Astrocyte (in vitro differentiated cells and primary cell): ENCODE measurements around the gene SMARCC2. TPM values are rescaled to one million over a fixed set of nuclear protein-coding genes. Genes with fewer than 3 reads are reported as not detected.

Experiments
- DNase-seq: peaks from one replicate; pipeline ENCODE4 v3.0.0-alpha.2; 2010; ENCODE audit warnings: low read depth
- FAIRE-seq: peaks from 2 replicates; lab custom pipeline; 2011; peaks lifted over from hg19 to GRCh38; lab: Jason Lieb, UNC
- H2AFZ ChIP-seq: 2 replicates; pipeline ENCODE4 v1.6.0; 2012; ENCODE audit warnings: low read depth, low read length, inconsistent platforms
- H3K27ac ChIP-seq: 2 replicates; pipeline ENCODE4 v1.5.1; 2011; ENCODE audit warnings: low read depth, low read length, inconsistent platforms
- H3K27me3 ChIP-seq: 2 replicates; pipeline ENCODE4 v1.6.0; 2011; ENCODE audit warnings: low read length, inconsistent platforms; ENCODE audit not compliant: insufficient read depth
- H3K36me3 ChIP-seq: 2 replicates; pipeline ENCODE4 v1.5.1; 2011; ENCODE audit warnings: low read length, inconsistent platforms; ENCODE audit not compliant: insufficient read depth
- H3K4me1 ChIP-seq: 2 replicates; pipeline ENCODE4 v1.5.1; 2011; ENCODE audit warnings: low read length, inconsistent platforms; ENCODE audit not compliant: insufficient read depth
- H3K4me2 ChIP-seq: 2 replicates; pipeline ENCODE4 v1.6.0; 2012; ENCODE audit warnings: low read length, inconsistent platforms
- H3K4me3 ChIP-seq: 2 replicates; pipeline ENCODE4 v1.5.1; 2011; ENCODE audit warnings: low read depth, mild to moderate bottlenecking, low read length, inconsistent platforms; ENCODE audit not compliant: insufficient read depth
- H3K79me2 ChIP-seq: 2 replicates; pipeline ENCODE4 v1.6.0; 2012; ENCODE audit warnings: mild to moderate bottlenecking, low read length, inconsistent platforms; ENCODE audit not compliant: insufficient read depth
- H3K9ac ChIP-seq: 2 replicates; pipeline ENCODE4 v1.6.0; 2012; ENCODE audit warnings: mild to moderate bottlenecking, low read length, inconsistent platforms
- H3K9me3 ChIP-seq: 2 replicates; pipeline ENCODE4 v1.5.1; 2012; ENCODE audit warnings: low read depth, mild to moderate bottlenecking, low read length, inconsistent platforms; ENCODE audit not compliant: insufficient read depth
- H4K20me1 ChIP-seq: 2 replicates; pipeline ENCODE4 v1.6.0; 2012; ENCODE audit warnings: low read length, inconsistent platforms; ENCODE audit not compliant: insufficient read depth
- H3K27ac Mint-ChIP-seq: one replicate; pipeline ENCODE4 v1.8.0; 2021; ENCODE audit warnings: mild to moderate bottlenecking, mixed read lengths; ENCODE audit not compliant: unreplicated experiment
- H3K27me3 Mint-ChIP-seq: one replicate; pipeline ENCODE4 v1.8.0; 2021; ENCODE audit warnings: low read depth, mixed read lengths; ENCODE audit not compliant: unreplicated experiment
- H3K36me3 Mint-ChIP-seq: one replicate; pipeline ENCODE4 v1.8.0; 2021; ENCODE audit warnings: low read depth, mixed read lengths; ENCODE audit not compliant: unreplicated experiment
- H3K4me1 Mint-ChIP-seq: one replicate; pipeline ENCODE4 v1.8.0; 2021; ENCODE audit warnings: low read depth, mixed read lengths; ENCODE audit not compliant: unreplicated experiment
- H3K4me3 Mint-ChIP-seq: one replicate; pipeline ENCODE4 v1.8.0; 2021; ENCODE audit warnings: mild to moderate bottlenecking, moderate library complexity, mixed read lengths; ENCODE audit not compliant: unreplicated experiment
- H3K9me3 Mint-ChIP-seq: one replicate; pipeline ENCODE4 v1.8.0; 2021; ENCODE audit warnings: mild to moderate bottlenecking, mixed read lengths; ENCODE audit not compliant: unreplicated experiment
- EZH2 ChIP-seq: IDR thresholded peaks from 2 replicates; pipeline ENCODE4 v1.6.1; 2012; ENCODE audit warnings: mild to moderate bottlenecking, low read length, inconsistent platforms; ENCODE audit not compliant: insufficient read depth
- total RNA-seq: library from RNA; stranded (reverse); gene quantifications from 2 replicates; pipeline ENCODE4 v1.2.1, GENCODE V29; 2021
- TF ChIP-seq, protein P1 (sequence below): IDR thresholded peaks from 2 replicates; pipeline ENCODE4 v1.5.1; 2011; ENCODE audit warnings: low read depth, mild to moderate bottlenecking, inconsistent platforms, low read length, moderate library complexity; ENCODE audit not compliant: insufficient read depth

SMARCC2 gene
- total RNA-seq, 1 donor from 2014 or later: 57.6 TPM

DNA sequence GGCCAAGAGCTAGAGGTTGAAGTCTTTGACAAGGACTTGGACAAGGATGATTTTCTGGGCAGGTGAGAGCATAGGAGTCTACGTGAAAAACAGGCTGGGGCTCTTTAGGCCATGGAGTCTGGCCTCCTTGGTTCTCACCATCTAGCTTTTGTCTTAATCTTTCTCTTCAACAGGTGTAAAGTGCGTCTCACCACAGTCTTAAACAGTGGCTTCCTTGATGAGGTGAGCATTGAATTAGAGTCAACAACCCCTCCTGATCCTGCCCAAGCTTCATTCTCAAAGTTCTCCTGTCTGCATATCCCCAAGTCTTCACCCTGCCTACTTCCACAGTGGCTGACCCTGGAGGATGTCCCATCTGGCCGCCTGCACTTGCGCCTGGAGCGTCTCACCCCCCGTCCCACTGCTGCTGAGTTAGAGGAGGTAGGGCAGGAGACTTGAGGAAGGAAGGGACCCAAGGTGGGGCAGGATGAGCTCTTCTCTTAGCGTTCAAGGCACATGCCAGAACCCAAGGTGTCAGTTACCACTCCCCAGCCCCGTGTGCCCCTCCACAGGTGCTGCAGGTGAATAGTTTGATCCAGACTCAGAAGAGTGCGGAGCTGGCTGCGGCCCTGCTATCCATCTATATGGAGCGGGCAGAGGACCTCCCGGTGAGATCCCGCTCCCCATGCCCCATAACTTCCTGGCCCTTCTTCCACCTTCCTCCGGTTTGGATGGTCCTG lies 51.3 kb downstream of the SMARCC2 start:
- no peak for FAIRE-seq
- Mint-ChIP-seq H3K36me3 (peaks cover 59% of the 10 kb centered on the region), H3K27ac (no peak overlapping the region)

DNA sequence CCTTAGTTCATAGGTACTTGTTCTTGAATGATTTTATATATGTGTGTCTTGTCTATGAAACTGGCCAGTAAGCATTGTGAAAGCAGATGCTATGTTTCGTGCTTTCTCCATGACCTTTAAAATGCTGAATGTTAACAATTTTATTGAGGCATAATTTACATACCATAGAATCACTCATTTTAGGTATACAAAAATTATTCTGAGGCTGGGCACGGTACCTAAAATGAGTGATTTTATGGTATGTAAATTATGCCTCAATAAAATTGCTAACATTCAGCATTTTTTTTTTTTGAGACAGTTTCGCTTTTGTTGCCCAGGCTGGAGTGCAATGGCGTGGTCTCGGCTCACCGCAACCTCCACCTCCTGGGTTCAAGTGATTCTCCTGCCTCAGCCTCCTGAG lies 54.4 kb downstream of the SMARCC2 start:
- Mint-ChIP-seq H3K9me3 (no peaks in the 10 kb centered on the region), H3K4me3 (no peak overlapping the region), H3K36me3 (peaks cover 49% of the 10 kb centered on the region), H3K27ac (no peak overlapping the region), H3K27me3 (no peaks in the 10 kb centered on the region), H3K4me1 (peaks cover 7% of the 10 kb centered on the region)
- TF ChIP-seq, protein P1, sequence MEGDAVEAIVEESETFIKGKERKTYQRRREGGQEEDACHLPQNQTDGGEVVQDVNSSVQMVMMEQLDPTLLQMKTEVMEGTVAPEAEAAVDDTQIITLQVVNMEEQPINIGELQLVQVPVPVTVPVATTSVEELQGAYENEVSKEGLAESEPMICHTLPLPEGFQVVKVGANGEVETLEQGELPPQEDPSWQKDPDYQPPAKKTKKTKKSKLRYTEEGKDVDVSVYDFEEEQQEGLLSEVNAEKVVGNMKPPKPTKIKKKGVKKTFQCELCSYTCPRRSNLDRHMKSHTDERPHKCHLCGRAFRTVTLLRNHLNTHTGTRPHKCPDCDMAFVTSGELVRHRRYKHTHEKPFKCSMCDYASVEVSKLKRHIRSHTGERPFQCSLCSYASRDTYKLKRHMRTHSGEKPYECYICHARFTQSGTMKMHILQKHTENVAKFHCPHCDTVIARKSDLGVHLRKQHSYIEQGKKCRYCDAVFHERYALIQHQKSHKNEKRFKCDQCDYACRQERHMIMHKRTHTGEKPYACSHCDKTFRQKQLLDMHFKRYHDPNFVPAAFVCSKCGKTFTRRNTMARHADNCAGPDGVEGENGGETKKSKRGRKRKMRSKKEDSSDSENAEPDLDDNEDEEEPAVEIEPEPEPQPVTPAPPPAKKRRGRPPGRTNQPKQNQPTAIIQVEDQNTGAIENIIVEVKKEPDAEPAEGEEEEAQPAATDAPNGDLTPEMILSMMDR: no peak
- TF ChIP-seq EZH2: no peak
- no peak overlapping the region for H2AFZ ChIP-seq
- no peak overlapping the region for H3K4me2 ChIP-seq
- no peaks in the 10 kb centered on the region for H3K27me3 ChIP-seq
- H3K9me3 ChIP-seq: no peaks in the 10 kb centered on the region
- H3K36me3 ChIP-seq: peaks cover 46% of the 10 kb centered on the region
- peaks cover 23% of the 10 kb centered on the region for H3K79me2 ChIP-seq
- H3K4me1 ChIP-seq: no peaks in the 10 kb centered on the region
- H4K20me1 ChIP-seq: peaks cover 19% of the 10 kb centered on the region
- DNase-seq: no peak
- FAIRE-seq: no peak
- H3K27ac ChIP-seq: no peak overlapping the region
- H3K4me3 ChIP-seq: no peak overlapping the region
- no peak overlapping the region for H3K9ac ChIP-seq

More for the DNA sequence above, 51.3 kb downstream of the SMARCC2 start:
- no peak overlapping the region for H3K4me3 ChIP-seq
- Mint-ChIP-seq H3K4me3 (no peak overlapping the region), H3K4me1 (no peaks in the 10 kb centered on the region), H3K9me3 (peaks cover 4% of the 10 kb centered on the region), H3K27me3 (no peaks in the 10 kb centered on the region)
- H3K4me2 ChIP-seq: no peak overlapping the region
- H3K27me3 ChIP-seq: no peaks in the 10 kb centered on the region
- no peaks in the 10 kb centered on the region for H4K20me1 ChIP-seq
- no peaks in the 10 kb centered on the region for H3K79me2 ChIP-seq
- H3K9ac ChIP-seq: no peak overlapping the region
- no peak overlapping the region for H3K27ac ChIP-seq
- TF ChIP-seq, protein P1: no peak
- TF ChIP-seq EZH2: no peak
- H3K9me3 ChIP-seq: no peaks in the 10 kb centered on the region
- H3K36me3 ChIP-seq: peaks cover 53% of the 10 kb centered on the region
- DNase-seq: no peak
- no peaks in the 10 kb centered on the region for H3K4me1 ChIP-seq
- no peak overlapping the region for H2AFZ ChIP-seq

DNA sequence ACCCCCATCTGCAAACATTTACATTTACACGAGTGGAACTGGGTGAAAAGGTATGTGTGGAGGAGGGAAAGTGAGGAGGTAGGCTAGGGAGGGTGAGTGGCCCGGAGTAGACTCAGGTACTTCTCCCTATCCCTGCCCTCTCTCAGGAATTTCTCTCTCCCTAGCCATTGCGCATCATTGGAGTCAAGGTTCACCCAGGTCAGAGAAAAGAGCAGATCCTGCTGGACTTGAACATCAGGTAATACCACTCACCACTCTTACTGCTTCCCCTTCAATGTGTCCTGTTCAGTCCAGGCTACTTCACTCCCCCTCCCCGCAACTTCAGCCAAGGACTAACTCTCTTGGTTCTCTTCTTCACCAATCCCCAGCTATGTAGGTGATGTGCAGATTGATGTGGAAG lies 58.4 kb downstream of the SMARCC2 start:
- Histone ChIP-seq H4K20me1 (peaks cover 19% of the 10 kb centered on the region), H3K9ac (peak overlapping the region; percentile 84), H3K36me3 (peaks cover 22% of the 10 kb centered on the region), H3K4me2 (peak overlapping the region; percentile 90), H2AFZ (no peak overlapping the region), H3K4me1 (peaks cover 13% of the 10 kb centered on the region), H3K4me3 (no peak overlapping the region), H3K9me3 (no peaks in the 10 kb centered on the region), H3K27me3 (no peaks in the 10 kb centered on the region), H3K27ac (no peak overlapping the region), H3K79me2 (peaks cover 45% of the 10 kb centered on the region)
- Mint-ChIP-seq H3K36me3 (peaks cover 19% of the 10 kb centered on the region), H3K27ac (no peak overlapping the region), H3K4me3 (peak overlapping the region; percentile 98), H3K4me1 (peaks cover 22% of the 10 kb centered on the region), H3K9me3 (no peaks in the 10 kb centered on the region), H3K27me3 (no peaks in the 10 kb centered on the region)
- no peak for TF ChIP-seq EZH2
- TF ChIP-seq, protein P1: no peak
- FAIRE-seq: no peak
- no peak for DNase-seq
